Measurements from ENCODE around the gene EPC1.
"Not testable (repeated sequence)": the region's sequence is repeated elsewhere in the genome, so short reads cannot be mapped to it uniquely, and the experiment has no call there.

EPC1 gene

DNA sequence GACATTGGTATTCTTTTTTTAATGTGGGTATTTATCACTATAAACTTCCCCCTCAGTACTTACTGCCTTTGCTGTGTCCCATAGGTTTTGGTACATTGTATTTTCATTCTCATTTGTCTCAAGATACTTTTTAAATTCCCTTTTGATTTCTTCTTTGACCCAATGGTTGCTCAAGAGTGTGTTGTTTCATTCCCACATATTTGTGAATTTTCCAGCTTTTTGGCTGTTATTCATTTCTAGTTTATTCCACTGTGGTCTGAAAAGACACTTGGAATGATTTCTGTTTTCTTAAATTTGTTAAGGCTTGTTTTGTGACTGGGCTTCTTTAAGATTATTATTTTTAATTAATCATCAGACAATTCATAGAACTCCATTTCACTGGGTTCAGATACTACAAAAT, 105.0 kb downstream of the EPC1 start:
- no peak for DNase-seq (ENCODE audit: extremely low read depth in 1 of 2, low read depth in 1 of 2)

GRCh38 chr10:32240471-32240870, 106.5 kb downstream of the EPC1 start:
- no peak for DNase-seq (ENCODE audit: extremely low read depth in 1 of 2, low read depth in 1 of 2)

DNA sequence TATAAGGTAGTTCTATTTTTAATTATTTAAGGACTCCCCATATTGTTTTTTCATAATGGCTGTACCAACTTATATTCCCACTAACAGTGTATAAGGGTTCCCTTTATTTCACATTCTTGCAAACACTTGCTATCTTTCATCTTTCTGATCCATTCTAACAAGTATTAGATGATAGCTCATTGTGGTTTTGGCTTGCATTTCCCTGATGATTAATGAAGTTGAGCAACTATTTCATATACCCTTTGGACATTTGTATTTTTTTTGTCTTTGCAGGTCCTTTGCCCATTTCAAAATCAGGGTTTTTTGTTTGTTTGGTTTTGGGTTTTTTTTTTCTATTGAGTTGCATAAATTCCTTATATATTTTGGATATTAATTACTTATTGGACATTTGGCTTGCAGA, 107.2 kb downstream of the EPC1 start:
- DNase-seq (ENCODE audit: extremely low read depth in 1 of 2, low read depth in 1 of 2) = no peak

DNA sequence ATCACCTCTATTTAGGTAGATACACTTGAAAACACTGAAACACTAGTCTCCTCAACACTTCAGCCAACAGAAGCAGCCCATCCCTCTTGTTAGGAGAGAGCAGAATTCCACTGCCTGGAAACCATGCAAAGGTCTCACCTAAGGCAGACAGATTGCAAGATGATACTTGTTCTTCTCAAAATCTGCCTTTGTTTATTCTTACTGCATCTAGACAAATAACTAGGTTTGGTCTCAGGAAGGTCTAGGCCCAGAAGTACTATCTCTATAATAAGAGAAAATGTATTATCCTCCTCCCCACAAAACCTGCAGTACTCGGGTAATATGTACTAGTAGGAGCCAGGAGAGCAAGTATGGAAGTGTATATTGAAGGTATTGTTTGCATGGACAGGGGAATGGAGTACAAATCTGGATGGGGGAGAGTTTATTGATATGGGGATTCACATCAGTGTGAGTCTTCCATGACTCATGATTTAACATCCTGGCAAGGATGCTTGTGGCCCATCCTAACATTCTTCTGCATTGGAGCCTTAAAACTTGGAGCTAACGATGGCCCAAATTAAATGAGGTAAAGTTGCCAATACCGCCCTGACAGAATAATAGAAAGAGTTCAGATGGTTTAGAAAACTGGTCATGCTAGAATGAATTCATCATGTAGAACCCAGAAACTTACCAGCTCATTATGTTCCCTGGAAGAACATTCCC, 109.2 kb downstream of the EPC1 start:
- DNase-seq (ENCODE audit: extremely low read depth in 1 of 2, low read depth in 1 of 2) = no peak

- no peak for DNase-seq (ENCODE audit: extremely low read depth in 1 of 2, low read depth in 1 of 2)
Observed at GRCh38 chr10:32234471-32234870, 112.5 kb downstream of the EPC1 start.

DNA sequence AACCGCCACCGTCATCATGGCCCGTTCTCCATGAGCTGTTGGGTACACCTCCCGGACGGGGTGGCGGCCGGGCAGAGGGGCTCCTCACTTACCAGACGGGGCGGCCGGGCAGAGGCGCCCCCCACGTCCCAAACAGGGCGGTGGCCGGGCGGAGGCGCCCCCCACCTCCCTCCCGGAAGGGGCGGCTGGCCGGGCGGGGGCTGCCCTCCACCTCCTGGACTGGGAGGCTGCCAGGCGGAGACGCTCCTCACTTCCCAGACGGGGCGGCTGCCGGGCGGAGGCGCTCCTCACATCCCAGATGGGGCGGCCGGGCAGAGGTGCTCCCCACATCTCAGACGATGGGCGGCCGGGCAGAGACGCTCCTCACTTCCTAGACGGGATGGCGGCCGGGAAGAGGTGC, 113.6 kb downstream of the EPC1 start:
- not testable (repeated sequence) for DNase-seq (ENCODE audit: extremely low read depth in 1 of 2, low read depth in 1 of 2)

DNA sequence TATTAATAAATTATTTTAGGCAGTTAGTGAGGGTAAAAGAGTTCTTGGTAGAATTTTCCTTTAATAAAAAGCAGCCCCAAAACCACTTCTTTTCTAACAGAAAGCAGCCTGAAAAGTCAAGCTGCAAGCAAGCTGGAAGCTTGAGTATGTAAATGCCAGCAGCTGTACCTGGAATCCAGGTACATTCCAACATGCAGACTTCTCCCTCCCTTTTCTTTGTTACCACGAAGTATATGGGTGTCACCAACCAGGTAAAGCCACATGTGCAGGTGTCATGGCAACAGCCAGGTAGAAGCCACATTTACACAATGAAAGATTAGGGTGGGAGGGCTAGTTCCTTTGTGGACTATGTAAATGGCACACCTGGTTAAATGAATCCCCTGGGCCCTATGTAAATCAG, 114.6 kb downstream of the EPC1 start:
- DNase-seq (ENCODE audit: extremely low read depth in 1 of 2, low read depth in 1 of 2) = no peak

GRCh38 chr10:32229788-32230187, 117.2 kb downstream of the EPC1 start:
- DNase-seq (ENCODE audit: extremely low read depth in 1 of 2, low read depth in 1 of 2) = not testable (repeated sequence)

DNA sequence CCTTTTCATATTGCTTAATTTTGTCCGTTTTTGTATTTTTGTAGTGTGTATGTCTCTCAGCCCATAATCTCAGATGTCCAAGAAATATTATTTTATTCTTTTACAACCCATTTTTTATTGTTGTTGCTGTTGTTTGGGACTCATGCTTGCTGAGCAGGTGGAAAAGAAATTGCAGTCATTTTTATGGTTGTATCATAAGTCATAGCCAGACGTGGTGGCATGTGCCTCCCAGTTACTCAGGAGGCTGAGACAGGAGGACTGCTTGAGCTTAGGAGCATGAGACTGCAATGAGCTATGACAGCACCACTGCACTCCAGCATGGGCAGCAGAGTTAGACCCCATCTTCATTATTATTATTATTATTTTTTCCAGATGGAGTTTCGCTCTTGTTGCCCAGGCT, 117.8 kb downstream of the EPC1 start:
- no peak for DNase-seq (ENCODE audit: extremely low read depth in 1 of 2, low read depth in 1 of 2)

DNA sequence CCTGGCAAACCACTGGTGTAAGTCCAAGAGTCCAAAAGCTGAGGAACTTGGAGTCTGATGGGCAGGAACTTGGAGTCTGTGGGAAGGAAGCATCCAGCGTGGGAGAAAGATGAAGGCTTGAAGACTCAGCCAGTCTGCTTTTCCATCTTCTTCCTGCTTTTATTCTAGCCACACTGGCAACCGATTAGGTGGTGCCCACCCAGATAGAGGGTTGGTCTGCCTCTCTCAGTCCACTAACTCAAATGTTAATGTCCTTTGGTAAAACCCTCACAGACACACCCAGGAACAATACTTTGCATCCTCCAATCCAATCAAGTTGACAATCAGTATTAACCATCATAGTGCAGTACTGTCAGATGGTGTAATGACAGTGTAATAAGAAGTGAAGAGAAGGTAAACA, 119.2 kb downstream of the EPC1 start:
- DNase-seq (ENCODE audit: extremely low read depth in 1 of 2, low read depth in 1 of 2) = no peak

GRCh38 chr10:32226624-32227023, 120.3 kb downstream of the EPC1 start:
- DNase-seq (ENCODE audit: extremely low read depth in 1 of 2, low read depth in 1 of 2) = no peak

- no peak for DNase-seq (ENCODE audit: extremely low read depth in 1 of 2, low read depth in 1 of 2)
Observed at GRCh38 chr10:32225976-32226375, 121.0 kb downstream of the EPC1 start.

- DNase-seq (ENCODE audit: extremely low read depth in 1 of 2, low read depth in 1 of 2) = not testable (repeated sequence)
Observed at GRCh38 chr10:32222376-32222775, 124.6 kb downstream of the EPC1 start.

GRCh38 chr10:32219156-32219555, 127.8 kb downstream of the EPC1 start:
- DNase-seq (ENCODE audit: extremely low read depth in 1 of 2, low read depth in 1 of 2) = not testable (repeated sequence)

DNA sequence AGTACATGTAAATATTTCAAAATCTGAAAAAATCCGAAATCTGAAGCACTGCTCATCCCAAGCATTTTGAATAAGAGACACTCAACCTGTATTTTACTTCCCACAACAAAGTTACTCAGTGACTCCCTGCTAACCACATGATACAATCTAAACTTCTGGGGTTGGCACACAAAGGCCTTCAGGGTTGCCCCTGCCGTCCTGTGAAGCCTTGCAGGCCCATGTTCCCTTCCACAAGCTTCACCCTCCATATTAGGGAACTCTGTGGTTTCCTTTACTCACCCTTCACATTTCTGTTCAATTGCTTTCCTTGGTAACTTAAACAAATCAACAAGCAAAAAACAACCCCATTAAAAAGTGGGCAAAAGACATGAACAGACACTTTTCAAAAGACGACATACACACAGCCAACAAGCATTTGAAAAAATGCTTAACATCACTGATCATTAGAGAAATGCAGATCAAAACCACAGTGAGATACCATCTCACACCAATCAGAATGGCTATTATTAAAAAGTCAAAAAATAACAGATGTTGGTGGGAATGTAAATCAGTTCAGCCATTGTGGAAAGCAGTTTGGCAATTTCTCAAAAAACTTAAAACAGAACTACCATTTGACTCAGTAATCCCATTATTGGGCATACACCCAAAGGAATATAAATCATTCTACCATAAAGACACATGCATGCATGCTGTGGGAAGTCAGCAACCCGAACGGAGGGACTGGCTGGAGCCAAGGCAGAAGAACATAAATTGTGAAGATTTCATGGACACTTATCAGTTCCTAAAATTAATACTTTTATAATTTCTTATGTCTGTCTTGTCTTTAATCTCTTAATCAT, 128.5 kb downstream of the EPC1 start:
- not testable (repeated sequence) for DNase-seq (ENCODE audit: extremely low read depth in 1 of 2, low read depth in 1 of 2)

Measured in stimulated activated CD8-positive, alpha-beta memory T cell treated with anti-CD3 and anti-CD28 coated beads, Interleukin-7, amount 100 ng/mL, for 48 hours (primary cell).